ENCODE results near the gene SH3RF1. TPM values are rescaled to one million over a fixed set of nuclear protein-coding genes. Genes with fewer than 3 reads are reported as not detected.

The SH3RF1 gene
- total RNA-seq, 1 donor from 2014 or later = 0.27 TPM

GRCh38 chr4:169277838-169278237 is 7.1 kb upstream of the SH3RF1 start:
- intact Hi-C loops (cut with micrococcal nuclease) = loop anchor here (10.0 kb wide), 1 partner anchor 353 kb away; no protein-coding TSS in a partner anchor

GRCh38 chr4:169275180-169275579 is 4.4 kb upstream of the SH3RF1 start:
- intact Hi-C loops (cut with micrococcal nuclease) = loop anchor here (10.0 kb wide), 1 partner anchor 350 kb away; no protein-coding TSS in a partner anchor

- intact Hi-C loops (cut with micrococcal nuclease) = loop anchor here (5.0 to 10.0 kb wide), 2 partner anchors 138 to 349 kb away; no protein-coding TSS in a partner anchor
Measured at GRCh38 chr4:169274033-169274432, 3.3 kb upstream of the SH3RF1 start.

- intact Hi-C loops (cut with micrococcal nuclease) = loop anchor here (5.0 to 10.0 kb wide), 2 partner anchors 140 to 348 kb away; no protein-coding TSS in a partner anchor
Measured at GRCh38 chr4:169272265-169272886, 1.6 kb upstream of the SH3RF1 start.

- intact Hi-C loops (cut with micrococcal nuclease) = loop anchor here (2.0 to 10.0 kb wide), 4 partner anchors 141 to 347 kb away; partner anchors contain the start of gene CBR4
Measured at GRCh38 chr4:169271692-169272007, 894 bp upstream of the SH3RF1 start.

GRCh38 chr4:169269916-169270809 is 593 bp downstream of the SH3RF1 start:
- intact Hi-C loops (cut with micrococcal nuclease) = loop anchor here (2.0 to 10.0 kb wide), 4 partner anchors 142 to 345 kb away; partner anchors contain the start of gene CBR4

GRCh38 chr4:169268951-169269760 is 1.6 kb downstream of the SH3RF1 start:
- intact Hi-C loops (cut with micrococcal nuclease) = no loop called here

GRCh38 chr4:169267070-169267469 is 3.7 kb downstream of the SH3RF1 start:
- intact Hi-C loops (cut with micrococcal nuclease) = no loop called here

- intact Hi-C loops (cut with micrococcal nuclease) = no loop called here
Measured at GRCh38 chr4:169266661-169267060, 4.1 kb downstream of the SH3RF1 start.

GRCh38 chr4:169266081-169266480 is 4.7 kb downstream of the SH3RF1 start:
- intact Hi-C loops (cut with micrococcal nuclease) = no loop called here

- intact Hi-C loops (cut with micrococcal nuclease) = no loop called here
Measured at GRCh38 chr4:169263791-169264392, 6.9 kb downstream of the SH3RF1 start.

GRCh38 chr4:169260217-169260866 is 10.4 kb downstream of the SH3RF1 start:
- intact Hi-C loops (cut with micrococcal nuclease) = no loop called here

- intact Hi-C loops (cut with micrococcal nuclease) = no loop called here
Measured at GRCh38 chr4:169259271-169259670, 11.5 kb downstream of the SH3RF1 start.

GRCh38 chr4:169258141-169258540 is 12.6 kb downstream of the SH3RF1 start:
- intact Hi-C loops (cut with micrococcal nuclease) = no loop called here

- intact Hi-C loops (cut with micrococcal nuclease) = no loop called here
Measured at GRCh38 chr4:169256856-169257761, 13.6 kb downstream of the SH3RF1 start.

GRCh38 chr4:169256101-169256612 is 14.6 kb downstream of the SH3RF1 start:
- intact Hi-C loops (cut with micrococcal nuclease) = no loop called here

- intact Hi-C loops (cut with micrococcal nuclease) = no loop called here
Measured at GRCh38 chr4:169254546-169254983, 16.2 kb downstream of the SH3RF1 start.

- intact Hi-C loops (cut with micrococcal nuclease) = no loop called here
Measured at GRCh38 chr4:169253904-169254303, 16.9 kb downstream of the SH3RF1 start.

GRCh38 chr4:169253113-169253671 is 17.6 kb downstream of the SH3RF1 start:
- intact Hi-C loops (cut with micrococcal nuclease) = no loop called here

Data from T-helper 1 cell treated with Interleukin-12 subunit alpha and Interleukin-12 subunit beta and Interleukin-4 antibody, amounts not matched to agents 30 ng/mL and 1 ng/mL, for 36 hours (primary cell).